ENCODE results near the gene PLXNA2.

The PLXNA2 gene

GRCh38 chr1:208275083-208275482, 30.9 kb upstream of the PLXNA2 start:
- DNase-seq (ENCODE audit: insufficient read length) (no peak), FAIRE-seq (no peak)
- TF ChIP-seq POLR2AphosphoS5 (IDR thresholded peaks at IDR 0.05; ENCODE audit: low read depth, low read length) (no peak), TAF1 (IDR thresholded peaks at IDR 0.05; ENCODE audit: borderline replicate concordance, low read depth, low read length) (no peak), POLR2A (IDR thresholded peaks at IDR 0.05; ENCODE audit: low read depth, low read length) (no peak)

- no peak for FAIRE-seq
- TF ChIP-seq POLR2A (IDR thresholded peaks at IDR 0.05; ENCODE audit: low read depth, low read length) (no peak), TAF1 (IDR thresholded peaks at IDR 0.05; ENCODE audit: borderline replicate concordance, low read depth, low read length) (no peak), POLR2AphosphoS5 (IDR thresholded peaks at IDR 0.05; ENCODE audit: low read depth, low read length) (no peak)
Measured at GRCh38 chr1:208273386-208274017, 29.3 kb upstream of the PLXNA2 start.

GRCh38 chr1:208272713-208273112, 28.5 kb upstream of the PLXNA2 start:
- no peak for TF ChIP-seq POLR2A (IDR thresholded peaks at IDR 0.05; ENCODE audit: low read depth, low read length)
- TF ChIP-seq TAF1 (IDR thresholded peaks at IDR 0.05; ENCODE audit: borderline replicate concordance, low read depth, low read length) = no peak
- TF ChIP-seq POLR2AphosphoS5 (IDR thresholded peaks at IDR 0.05; ENCODE audit: low read depth, low read length) = no peak
- FAIRE-seq (no peak), DNase-seq (ENCODE audit: insufficient read length) (no peak)

More at GRCh38 chr1:208273386-208274017, 29.3 kb upstream of the PLXNA2 start:
- DNase-seq (ENCODE audit: insufficient read length) = no peak

GRCh38 chr1:208272311-208272710, 28.1 kb upstream of the PLXNA2 start:
- TF ChIP-seq POLR2A (IDR thresholded peaks at IDR 0.05; ENCODE audit: low read depth, low read length) = no peak
- no peak for TF ChIP-seq POLR2AphosphoS5 (IDR thresholded peaks at IDR 0.05; ENCODE audit: low read depth, low read length)
- no peak for TF ChIP-seq TAF1 (IDR thresholded peaks at IDR 0.05; ENCODE audit: borderline replicate concordance, low read depth, low read length)
- FAIRE-seq (no peak), DNase-seq (ENCODE audit: insufficient read length) (no peak)

- TF ChIP-seq POLR2AphosphoS5 (IDR thresholded peaks at IDR 0.05; ENCODE audit: low read depth, low read length) (no peak), POLR2A (IDR thresholded peaks at IDR 0.05; ENCODE audit: low read depth, low read length) (no peak), TAF1 (IDR thresholded peaks at IDR 0.05; ENCODE audit: borderline replicate concordance, low read depth, low read length) (no peak)
- DNase-seq (ENCODE audit: insufficient read length) (no peak), FAIRE-seq (no peak)
Measured at GRCh38 chr1:208271236-208271635, 27.1 kb upstream of the PLXNA2 start.

GRCh38 chr1:208270651-208271141, 26.5 kb upstream of the PLXNA2 start:
- FAIRE-seq = no peak

GRCh38 chr1:208269338-208269666, 25.1 kb upstream of the PLXNA2 start:
- no peak for DNase-seq (ENCODE audit: insufficient read length)
- no peak for FAIRE-seq
- no peak for TF ChIP-seq POLR2A (IDR thresholded peaks at IDR 0.05; ENCODE audit: low read depth, low read length)

More at GRCh38 chr1:208270651-208271141, 26.5 kb upstream of the PLXNA2 start:
- TF ChIP-seq POLR2AphosphoS5 (IDR thresholded peaks at IDR 0.05; ENCODE audit: low read depth, low read length) = no peak
- no peak for TF ChIP-seq POLR2A (IDR thresholded peaks at IDR 0.05; ENCODE audit: low read depth, low read length)
- no peak for TF ChIP-seq TAF1 (IDR thresholded peaks at IDR 0.05; ENCODE audit: borderline replicate concordance, low read depth, low read length)
- no peak for DNase-seq (ENCODE audit: insufficient read length)

- DNase-seq (ENCODE audit: insufficient read length) (no peak), FAIRE-seq (no peak)
- TF ChIP-seq TAF1 (IDR thresholded peaks at IDR 0.05; ENCODE audit: borderline replicate concordance, low read depth, low read length) = no peak
Measured at GRCh38 chr1:208268541-208269337, 24.6 kb upstream of the PLXNA2 start.

GRCh38 chr1:208265525-208265924, 21.3 kb upstream of the PLXNA2 start:
- no peak for FAIRE-seq
- TF ChIP-seq POLR2AphosphoS5 (IDR thresholded peaks at IDR 0.05; ENCODE audit: low read depth, low read length) (no peak), POLR2A (IDR thresholded peaks at IDR 0.05; ENCODE audit: low read depth, low read length) (no peak), TAF1 (IDR thresholded peaks at IDR 0.05; ENCODE audit: borderline replicate concordance, low read depth, low read length) (no peak)
- DNase-seq (ENCODE audit: insufficient read length) = no peak

- TF ChIP-seq POLR2A (IDR thresholded peaks at IDR 0.05; ENCODE audit: low read depth, low read length) = no peak
- no peak for TF ChIP-seq TAF1 (IDR thresholded peaks at IDR 0.05; ENCODE audit: borderline replicate concordance, low read depth, low read length)
- no peak for TF ChIP-seq POLR2AphosphoS5 (IDR thresholded peaks at IDR 0.05; ENCODE audit: low read depth, low read length)
- FAIRE-seq = no peak
Measured at GRCh38 chr1:208265122-208265469, 20.9 kb upstream of the PLXNA2 start.

GRCh38 chr1:208264469-208265121, 20.4 kb upstream of the PLXNA2 start:
- DNase-seq (ENCODE audit: insufficient read length) (no peak), FAIRE-seq (no peak)
- no peak for TF ChIP-seq POLR2AphosphoS5 (IDR thresholded peaks at IDR 0.05; ENCODE audit: low read depth, low read length)
- no peak for TF ChIP-seq POLR2A (IDR thresholded peaks at IDR 0.05; ENCODE audit: low read depth, low read length)
- TF ChIP-seq TAF1 (IDR thresholded peaks at IDR 0.05; ENCODE audit: borderline replicate concordance, low read depth, low read length) = no peak

More at GRCh38 chr1:208265122-208265469, 20.9 kb upstream of the PLXNA2 start:
- no peak for DNase-seq (ENCODE audit: insufficient read length)

- TF ChIP-seq TAF1 (IDR thresholded peaks at IDR 0.05; ENCODE audit: borderline replicate concordance, low read depth, low read length) (no peak), POLR2AphosphoS5 (IDR thresholded peaks at IDR 0.05; ENCODE audit: low read depth, low read length) (no peak), POLR2A (IDR thresholded peaks at IDR 0.05; ENCODE audit: low read depth, low read length) (no peak)
- FAIRE-seq = no peak
- no peak for DNase-seq (ENCODE audit: insufficient read length)
Measured at GRCh38 chr1:208261874-208262273, 17.7 kb upstream of the PLXNA2 start.

All from GM12892 (cell line).